Adrenal gland (tissue), 5 donors: Measurements from ENCODE around the gene ACAD9.

Experiments
- POLR2A ChIP-seq, 2 donors: fragments of 450-650 bp; IDR thresholded peaks; one replicate each; pipeline ENCODE4 v1.6.1; 2017; ENCODE audit warnings: antibody characterized with exemption in 2 of 2, mild to moderate bottlenecking in 2 of 2, moderate library complexity in 1 of 2
- TF ChIP-seq, protein P1 (sequence below), 6 experiments: fragments of 450-650 bp in 4 of 6; fragments of 200-600 bp in 2 of 6; sonication (generic) in 1 of 6; IDR thresholded peaks; 1 replicate in 5 of 6; 2 replicates in 1 of 6; pipeline versions ENCODE4 v1.5.1 to v1.8.0; 2016 to 2021; ENCODE audit warnings: antibody characterized with exemption in 6 of 6, mild to moderate bottlenecking in 2 of 6, moderate library complexity in 1 of 6
- donor health status: DM: no; HTN: no; CAD: no.

DNA sequence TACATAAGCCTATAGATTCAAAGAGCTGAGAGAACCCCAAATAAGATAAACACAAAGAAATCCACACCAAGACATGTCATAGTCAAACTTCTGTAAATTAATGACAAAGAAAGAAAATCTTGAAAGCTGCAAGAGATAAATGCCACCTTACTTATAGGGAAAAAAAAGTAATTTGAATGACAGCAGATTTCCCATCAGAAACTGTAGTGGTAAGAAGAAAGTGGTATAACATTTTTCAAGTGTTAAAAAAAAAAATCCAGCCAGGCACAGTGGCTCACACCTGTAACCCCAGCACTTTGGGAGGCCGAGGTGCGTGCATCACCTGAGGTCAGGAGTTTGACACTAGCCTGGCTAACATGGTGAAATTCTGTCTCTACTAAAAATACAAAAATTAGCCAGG is 77.0 kb downstream of the ACAD9 start:
- TF ChIP-seq, protein P1, sequence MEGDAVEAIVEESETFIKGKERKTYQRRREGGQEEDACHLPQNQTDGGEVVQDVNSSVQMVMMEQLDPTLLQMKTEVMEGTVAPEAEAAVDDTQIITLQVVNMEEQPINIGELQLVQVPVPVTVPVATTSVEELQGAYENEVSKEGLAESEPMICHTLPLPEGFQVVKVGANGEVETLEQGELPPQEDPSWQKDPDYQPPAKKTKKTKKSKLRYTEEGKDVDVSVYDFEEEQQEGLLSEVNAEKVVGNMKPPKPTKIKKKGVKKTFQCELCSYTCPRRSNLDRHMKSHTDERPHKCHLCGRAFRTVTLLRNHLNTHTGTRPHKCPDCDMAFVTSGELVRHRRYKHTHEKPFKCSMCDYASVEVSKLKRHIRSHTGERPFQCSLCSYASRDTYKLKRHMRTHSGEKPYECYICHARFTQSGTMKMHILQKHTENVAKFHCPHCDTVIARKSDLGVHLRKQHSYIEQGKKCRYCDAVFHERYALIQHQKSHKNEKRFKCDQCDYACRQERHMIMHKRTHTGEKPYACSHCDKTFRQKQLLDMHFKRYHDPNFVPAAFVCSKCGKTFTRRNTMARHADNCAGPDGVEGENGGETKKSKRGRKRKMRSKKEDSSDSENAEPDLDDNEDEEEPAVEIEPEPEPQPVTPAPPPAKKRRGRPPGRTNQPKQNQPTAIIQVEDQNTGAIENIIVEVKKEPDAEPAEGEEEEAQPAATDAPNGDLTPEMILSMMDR (IDR thresholded peaks at IDR 0.05): no peak
- no peak for TF ChIP-seq POLR2A (IDR thresholded peaks at IDR 0.05)
